ENCODE measurements around the gene COPRS.

The COPRS gene

GRCh38 chr17:31806921-31807320 lies 52.1 kb downstream of the COPRS start:
- no peak for DNase-seq

- DNase-seq, result no peak
Measured at GRCh38 chr17:31803494-31804213, 55.4 kb downstream of the COPRS start.

DNA sequence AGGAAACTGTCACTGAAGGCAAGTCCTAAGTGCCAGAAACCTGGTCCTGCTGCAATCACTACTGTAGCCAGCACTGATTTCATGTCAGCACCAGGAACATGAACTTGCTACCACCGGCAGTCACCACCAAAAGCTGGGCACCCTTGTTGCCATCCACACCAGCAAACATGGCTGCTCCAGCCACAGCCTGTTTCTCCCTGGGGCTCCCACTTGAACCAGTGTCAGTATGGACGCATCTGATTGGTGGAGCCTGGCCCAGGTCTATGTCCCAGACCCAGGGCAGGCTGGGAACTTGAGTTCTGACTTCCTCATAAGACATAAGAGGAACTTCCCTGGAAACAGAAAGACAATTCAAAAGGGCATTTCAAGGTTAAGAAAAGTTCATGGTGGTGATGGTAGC lies 56.5 kb downstream of the COPRS start:
- DNase-seq, result no peak
